Measurements from ENCODE around the gene NKIRAS2.

GRCh38 chr17:42002175-42002791, 17.6 kb upstream of the NKIRAS2 start:
- TF ChIP-seq CTCF (IDR thresholded peaks at IDR 0.05) (no peak), SIN3A (IDR thresholded peaks at IDR 0.05; ENCODE audit: borderline replicate concordance, insufficient read depth, low read depth, low read length) (no peak)
